Measurements from ENCODE around the gene RALGPS1.

GRCh38 chr9:127178686-127179632 is 264.4 kb downstream of the RALGPS1 start:
- no peak for TF ChIP-seq CTCF (IDR thresholded peaks at IDR 0.05)
- TF ChIP-seq EP300 (IDR thresholded peaks at IDR 0.05; ENCODE audit: borderline replicate concordance in 1 of 2, low read depth in 1 of 2, low read length in 1 of 2): no peak
- no peak for TF ChIP-seq MEF2A (IDR thresholded peaks at IDR 0.05; ENCODE audit: borderline replicate concordance, low read depth)
- no peak for TF ChIP-seq RXRA (IDR thresholded peaks at IDR 0.05; ENCODE audit: borderline replicate concordance, low read depth)
- no peak for TF ChIP-seq NFIC (IDR thresholded peaks at IDR 0.05; ENCODE audit: borderline replicate concordance)
- TF ChIP-seq MAX (IDR thresholded peaks at IDR 0.05; ENCODE audit: low read depth): no peak
- no peak for TF ChIP-seq USF2 (IDR thresholded peaks at IDR 0.05; ENCODE audit: borderline replicate concordance, low read depth, low read length)
- TF ChIP-seq NRF1 (IDR thresholded peaks at IDR 0.05; ENCODE audit: low read depth, low read length): no peak
- no peak for TF ChIP-seq TAF1 (IDR thresholded peaks at IDR 0.05; ENCODE audit: borderline replicate concordance, low read depth, low read length)
- TF ChIP-seq PBX3 (IDR thresholded peaks at IDR 0.05): no peak
- no peak for TF ChIP-seq POLR2AphosphoS5 (IDR thresholded peaks at IDR 0.05; ENCODE audit: low read depth, low read length)
